Lower leg skin (tissue), 3 donors: ENCODE data around the gene ADAT1.

Experiments used
- POLR2A ChIP-seq, 2 donors: fragments of 450-650 bp; IDR thresholded peaks; one replicate each; pipeline ENCODE4 v1.6.1; 2016 to 2017; ENCODE audit warnings: antibody characterized with exemption in 2 of 2, mild to moderate bottlenecking in 1 of 2, moderate library complexity in 1 of 2
- TF ChIP-seq, protein P1 (sequence below), 3 donors: fragments of 450-650 bp; IDR thresholded peaks; one replicate each; pipeline ENCODE4 v1.5.1; 2016; ENCODE audit warnings: antibody characterized with exemption in 3 of 3, mild to moderate bottlenecking in 3 of 3, moderate library complexity in 2 of 3

GRCh38 chr16:75622761-75623605 lies at the start of gene ADAT1:
- TF ChIP-seq POLR2A (IDR thresholded peaks at IDR 0.05) = peak in 1 of 2 donors; percentile 13
- TF ChIP-seq, protein P1, sequence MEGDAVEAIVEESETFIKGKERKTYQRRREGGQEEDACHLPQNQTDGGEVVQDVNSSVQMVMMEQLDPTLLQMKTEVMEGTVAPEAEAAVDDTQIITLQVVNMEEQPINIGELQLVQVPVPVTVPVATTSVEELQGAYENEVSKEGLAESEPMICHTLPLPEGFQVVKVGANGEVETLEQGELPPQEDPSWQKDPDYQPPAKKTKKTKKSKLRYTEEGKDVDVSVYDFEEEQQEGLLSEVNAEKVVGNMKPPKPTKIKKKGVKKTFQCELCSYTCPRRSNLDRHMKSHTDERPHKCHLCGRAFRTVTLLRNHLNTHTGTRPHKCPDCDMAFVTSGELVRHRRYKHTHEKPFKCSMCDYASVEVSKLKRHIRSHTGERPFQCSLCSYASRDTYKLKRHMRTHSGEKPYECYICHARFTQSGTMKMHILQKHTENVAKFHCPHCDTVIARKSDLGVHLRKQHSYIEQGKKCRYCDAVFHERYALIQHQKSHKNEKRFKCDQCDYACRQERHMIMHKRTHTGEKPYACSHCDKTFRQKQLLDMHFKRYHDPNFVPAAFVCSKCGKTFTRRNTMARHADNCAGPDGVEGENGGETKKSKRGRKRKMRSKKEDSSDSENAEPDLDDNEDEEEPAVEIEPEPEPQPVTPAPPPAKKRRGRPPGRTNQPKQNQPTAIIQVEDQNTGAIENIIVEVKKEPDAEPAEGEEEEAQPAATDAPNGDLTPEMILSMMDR (IDR thresholded peaks at IDR 0.05) = no peak
